GM20000 (cell line): ENCODE results near the gene SERPINA9.

Experiments used
- DNase-seq: peaks from one replicate; pipeline ENCODE4 v3.0.0; 2012; ENCODE audit warnings: low spot score
- CTCF ChIP-seq: IDR thresholded peaks from 2 replicates; pipeline ENCODE4 v1.5.1; 2012; ENCODE audit warnings: mild to moderate bottlenecking, control low read depth; ENCODE audit errors: extremely low read depth, missing control alignments

The SERPINA9 gene

DNA sequence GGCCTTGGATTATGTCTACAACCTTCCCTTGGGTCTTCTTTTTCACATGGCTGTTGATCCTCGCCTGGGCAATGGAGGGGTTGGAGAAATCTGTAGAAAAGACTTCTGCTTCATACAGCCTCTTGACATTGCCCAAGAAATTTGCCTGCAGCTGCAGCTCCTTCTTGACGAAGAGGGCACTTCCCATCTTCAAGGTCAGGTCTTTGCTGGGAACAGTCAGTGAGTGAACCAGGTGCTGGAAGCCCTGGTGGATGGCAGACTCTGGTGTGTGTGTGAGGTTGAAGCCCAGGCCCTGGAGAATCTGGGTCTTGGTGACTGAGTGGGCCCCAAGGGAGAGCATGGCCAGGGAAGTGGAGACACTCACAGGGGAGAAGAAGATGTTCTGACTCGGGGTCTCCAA lies 6.7 kb downstream of the SERPINA9 start:
- no peak for DNase-seq
- TF ChIP-seq CTCF: no peak

GRCh38 chr14:94467728-94468520 lies 8.1 kb downstream of the SERPINA9 start:
- TF ChIP-seq CTCF: no peak
- DNase-seq: no peak

DNA sequence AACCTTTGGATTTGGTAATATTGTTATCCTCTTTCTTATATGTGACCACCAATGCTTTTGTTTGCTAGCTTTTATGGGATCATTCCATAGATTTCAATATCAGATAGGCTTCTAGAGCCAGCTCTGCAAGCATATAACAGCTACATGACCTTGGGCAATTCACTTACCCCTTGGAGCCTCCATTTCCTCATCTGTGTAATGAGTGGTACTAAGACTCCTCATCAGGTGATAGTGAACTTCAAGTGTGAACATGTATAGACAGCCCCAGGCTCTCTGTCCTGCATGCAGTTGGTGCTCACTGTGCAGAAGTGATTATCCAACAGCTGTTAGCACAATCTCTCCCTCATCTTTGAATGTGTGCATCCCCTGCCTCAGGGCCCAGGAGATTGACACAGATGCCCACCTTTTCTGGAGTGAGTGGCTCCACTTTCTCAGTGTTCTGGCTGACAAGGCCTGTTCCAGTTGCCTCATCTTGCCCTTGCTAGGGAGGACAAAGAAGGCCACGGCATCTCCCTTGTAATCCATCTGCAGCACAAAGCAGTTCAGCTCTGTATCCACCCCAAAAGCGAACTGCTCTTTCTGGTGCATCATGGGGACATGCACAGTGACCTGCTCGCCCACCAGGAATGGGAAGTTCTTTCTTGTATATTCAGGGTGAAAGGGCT lies 9.2 kb downstream of the SERPINA9 start:
- TF ChIP-seq CTCF: no peak
- DNase-seq: no peak

- no peak for DNase-seq
- TF ChIP-seq CTCF: no peak
These were observed 11.0 kb downstream of the SERPINA9 start for GRCh38 chr14:94465042-94465441.

DNA sequence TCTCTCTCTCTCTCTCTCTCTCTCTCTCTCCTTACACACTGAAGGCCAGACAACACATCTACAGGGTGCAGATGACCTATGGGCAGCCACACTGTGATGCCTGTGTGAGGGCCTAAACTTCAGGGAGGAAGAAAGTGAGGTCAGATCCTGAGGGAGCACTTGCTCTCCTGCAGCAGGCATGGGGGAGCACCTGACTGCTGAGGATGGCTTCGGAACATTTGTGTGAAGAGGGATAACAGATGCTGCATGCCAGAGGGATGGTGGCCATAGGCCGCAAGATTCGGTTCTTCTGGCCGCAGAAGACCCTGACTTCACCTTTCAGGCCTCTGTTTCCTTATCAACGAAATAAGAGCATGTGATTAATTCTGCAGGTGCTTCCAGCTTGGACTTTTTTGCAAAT lies 11.7 kb downstream of the SERPINA9 start:
- DNase-seq: no peak
- TF ChIP-seq CTCF: no peak

DNA sequence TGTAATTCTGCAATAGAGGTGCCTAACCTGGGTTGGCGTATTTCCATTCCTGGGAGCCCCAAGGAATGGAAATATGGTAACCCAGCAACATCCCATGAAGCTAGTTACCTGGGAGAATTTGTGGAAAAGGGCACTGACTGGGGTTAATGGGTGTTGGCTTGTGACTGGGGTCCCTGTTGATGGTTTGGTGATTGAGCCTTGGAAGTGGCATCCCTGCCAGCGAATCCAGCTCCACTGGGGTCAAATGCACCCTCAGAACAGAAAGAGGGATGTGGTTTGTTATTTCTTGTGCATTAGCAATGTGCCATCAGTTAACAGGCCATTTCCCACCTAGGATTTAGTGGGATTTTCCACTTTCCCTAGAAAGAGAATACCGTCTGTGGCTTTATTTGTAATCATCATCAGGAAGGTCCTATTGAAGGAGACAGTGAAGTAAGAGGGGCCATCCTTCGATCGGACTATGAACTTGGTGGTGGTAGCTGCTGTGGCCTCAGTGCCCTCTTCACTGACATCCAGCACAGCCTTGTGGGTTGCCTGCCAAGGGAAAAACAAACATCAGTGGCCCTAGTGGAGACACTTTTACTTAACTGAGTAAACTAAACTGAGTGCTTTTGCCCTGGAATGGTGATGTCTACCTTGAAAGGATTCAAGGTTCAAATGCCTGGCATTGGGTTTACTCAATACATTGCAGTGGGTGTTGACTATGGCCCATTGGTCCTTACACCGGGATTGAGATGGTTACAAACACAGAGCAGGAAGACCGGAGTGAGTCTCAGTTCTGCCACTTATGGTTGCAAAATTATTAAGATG lies 13.0 kb downstream of the SERPINA9 start:
- DNase-seq: no peak

More for the DNA sequence above, 13.0 kb downstream of the SERPINA9 start:
- no peak for TF ChIP-seq CTCF
